Endodermal cell (in vitro differentiated cells): ENCODE measurements around the gene TMUB1. TPM values are rescaled to one million over a fixed set of nuclear protein-coding genes. Genes with fewer than 3 reads are reported as not detected.

Source experiments
- DNase-seq: peaks from one replicate; pipeline ENCODE4 v3.0.0-alpha.2; 2017
- H3K27ac ChIP-seq: 2 replicates; pipeline ENCODE4 v1.5.1; 2013; ENCODE audit warnings: mild to moderate bottlenecking, low read depth, low read length, moderate library complexity
- H3K27me3 ChIP-seq: 2 replicates; pipeline ENCODE4 v1.6.1; 2013; ENCODE audit warnings: mild to moderate bottlenecking, low read length, moderate library complexity; ENCODE audit not compliant: insufficient read depth, control insufficient read depth, poor library complexity, severe bottlenecking
- H3K36me3 ChIP-seq: 2 replicates; pipeline ENCODE4 v1.7.0; 2013; ENCODE audit warnings: mild to moderate bottlenecking, low read length, moderate library complexity; ENCODE audit not compliant: control insufficient read depth, insufficient read depth
- H3K4me1 ChIP-seq: one replicate; pipeline ENCODE4 v1.7.0; 2013; ENCODE audit warnings: low read length; ENCODE audit not compliant: control insufficient read depth, insufficient read depth
- H3K4me3 ChIP-seq: 2 replicates; pipeline ENCODE4 v1.5.1; 2013; ENCODE audit warnings: mild to moderate bottlenecking, low read length, moderate library complexity
- H3K9ac ChIP-seq: 2 replicates; pipeline ENCODE4 v1.6.1; 2013; ENCODE audit warnings: mild to moderate bottlenecking, low read length, moderate library complexity; ENCODE audit not compliant: poor library complexity, severe bottlenecking; ENCODE audit errors: extremely low read depth
- H3K9me3 ChIP-seq: 2 replicates; pipeline ENCODE4 v1.6.1; 2013; ENCODE audit warnings: mild to moderate bottlenecking, low read length, moderate library complexity; ENCODE audit not compliant: control insufficient read depth
- H3K27ac Mint-ChIP-seq: 2 replicates; pipeline ENCODE4 v1.8.0; 2020; ENCODE audit warnings: mixed read lengths
- H3K27me3 Mint-ChIP-seq: 2 replicates; pipeline ENCODE4 v1.8.0; 2021; ENCODE audit warnings: mild to moderate bottlenecking, mixed read lengths; ENCODE audit not compliant: insufficient read depth
- H3K36me3 Mint-ChIP-seq: 2 replicates; pipeline ENCODE4 v1.8.0; 2020; ENCODE audit warnings: low read depth, mixed read lengths
- H3K4me1 Mint-ChIP-seq: 2 replicates; pipeline ENCODE4 v1.8.0; 2020; ENCODE audit warnings: mixed read lengths
- H3K4me3 Mint-ChIP-seq: 2 replicates; pipeline ENCODE4 v1.8.0; 2020; ENCODE audit warnings: mild to moderate bottlenecking, moderate library complexity, mixed read lengths
- H3K9me3 Mint-ChIP-seq: 2 replicates; pipeline ENCODE4 v1.8.0; 2020; ENCODE audit warnings: mild to moderate bottlenecking, mixed read lengths
- CTCF ChIP-seq: fragments of 200-600 bp; sonication (generic); conservative IDR thresholded peaks from 2 replicates; pipeline ENCODE4 v1.5.0; 2021; ENCODE audit warnings: antibody characterized with exemption, mild to moderate bottlenecking
- WGBS, 2 experiments: methylation state at CpG; one replicate each; pipeline versions ENCODE4 v1.1.5 to v1.1.7; 2013; ENCODE audit warnings: missing lambda C conversion rate in 2 of 2, mixed read lengths in 1 of 2; ENCODE audit not compliant: insufficient coverage in 1 of 2, insufficient read length in 1 of 2; 5-methylcytosine and 5-hydroxymethylcytosine counted together
- total RNA-seq, 2 donors: library from RNA; stranded (reverse); fragmentation: NEBNext Ultra II Directional in 1 of 2; extraction: Animal tissue kit (Norgen Biotek cat#: 25700) in 1 of 2; gene quantifications; 2 replicates in 1 of 2; 3 replicates in 1 of 2; pipeline ENCODE4 v1.2.1, GENCODE V29; 2021

The TMUB1 gene
- total RNA-seq, 2 donors from 2014 or later = 48.1 to 52.6 TPM

- no peak overlapping the region for H3K27ac ChIP-seq
- no peak overlapping the region for H3K4me3 ChIP-seq
- Mint-ChIP-seq H3K27me3 (no peaks in the 10 kb centered on the region), H3K27ac (peak overlapping the region; percentile 17), H3K4me1 (peaks cover 25% of the 10 kb centered on the region), H3K4me3 (no peak overlapping the region), H3K9me3 (no peaks in the 10 kb centered on the region), H3K36me3 (peaks cover 35% of the 10 kb centered on the region)
- no peak for DNase-seq
- H3K9ac ChIP-seq = no peak overlapping the region
- TF ChIP-seq CTCF = no peak
- H3K9me3 ChIP-seq = no peaks in the 10 kb centered on the region
- H3K4me1 ChIP-seq = peaks cover 15% of the 10 kb centered on the region
- 86 to 89% methylated on average over 12 to 22 of the region's 22 CpGs for WGBS, 2 experiments
- H3K36me3 ChIP-seq = peaks cover 21% of the 10 kb centered on the region
- no peaks in the 10 kb centered on the region for H3K27me3 ChIP-seq
Observed at GRCh38 chr7:151075978-151076426, 7.3 kb downstream of the TMUB1 start.

GRCh38 chr7:151075662-151075971, 7.7 kb downstream of the TMUB1 start:
- no peak overlapping the region for H3K4me3 Mint-ChIP-seq
- no peak overlapping the region for H3K4me3 ChIP-seq
- no peak overlapping the region for H3K27ac Mint-ChIP-seq

GRCh38 chr7:151074817-151075661, 8.3 kb downstream of the TMUB1 start:
- H3K4me3 Mint-ChIP-seq = no peak overlapping the region
- peaks cover 25% of the 10 kb centered on the region for H3K4me1 Mint-ChIP-seq
- no peaks in the 10 kb centered on the region for H3K27me3 Mint-ChIP-seq
- Histone ChIP-seq H3K4me1 (peaks cover 15% of the 10 kb centered on the region), H3K27me3 (no peaks in the 10 kb centered on the region), H3K4me3 (no peak overlapping the region), H3K36me3 (peaks cover 30% of the 10 kb centered on the region), H3K9ac (no peak overlapping the region), H3K27ac (no peak overlapping the region), H3K9me3 (no peaks in the 10 kb centered on the region)
- no peak for DNase-seq
- no peak overlapping the region for H3K27ac Mint-ChIP-seq
- H3K9me3 Mint-ChIP-seq = no peaks in the 10 kb centered on the region
- 94 to 95% methylated on average over 25 to 26 of the region's 26 CpGs for WGBS, 2 experiments
- TF ChIP-seq CTCF = no peak
- H3K36me3 Mint-ChIP-seq = peaks cover 43% of the 10 kb centered on the region

More at GRCh38 chr7:151075662-151075971, 7.7 kb downstream of the TMUB1 start:
- Histone ChIP-seq H3K9ac (no peak overlapping the region), H3K27me3 (no peaks in the 10 kb centered on the region), H3K9me3 (no peaks in the 10 kb centered on the region), H3K27ac (no peak overlapping the region), H3K4me1 (peaks cover 15% of the 10 kb centered on the region), H3K36me3 (peaks cover 25% of the 10 kb centered on the region)
- WGBS, 2 experiments = 92 to 94% methylated on average over 5 to 7 of the region's 7 CpGs
- Mint-ChIP-seq H3K9me3 (no peaks in the 10 kb centered on the region), H3K4me1 (peaks cover 25% of the 10 kb centered on the region), H3K27me3 (no peaks in the 10 kb centered on the region), H3K36me3 (peaks cover 39% of the 10 kb centered on the region)
- no peak for TF ChIP-seq CTCF
- DNase-seq = no peak
